ENCODE data around the gene LHFPL2.

DNA sequence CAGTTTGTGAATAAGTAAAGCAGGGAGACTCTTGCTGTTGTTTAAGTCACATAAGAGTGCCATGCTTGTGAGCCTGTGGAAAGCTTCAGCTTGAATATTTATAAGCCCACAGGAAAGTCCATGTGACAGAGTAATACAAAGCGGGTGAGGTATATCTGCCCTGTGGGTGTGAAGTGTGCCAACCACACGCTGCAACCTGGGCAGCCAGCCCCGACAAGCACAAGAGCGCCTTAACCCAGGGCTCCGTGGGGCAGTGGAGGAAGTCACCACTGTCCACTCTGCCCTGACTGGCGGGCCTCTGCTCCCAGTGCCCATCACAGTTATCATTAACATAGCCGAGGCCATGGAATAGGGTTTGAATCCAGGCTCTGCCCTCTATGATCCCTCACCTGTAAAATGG, 155.9 kb downstream of the LHFPL2 start:
- no peak for TF ChIP-seq GATA2 (IDR thresholded peaks at IDR 0.05; ENCODE audit: low read depth, low read length)
- TF ChIP-seq GATA3 (IDR thresholded peaks at IDR 0.05; ENCODE audit: low read depth, low read length): no peak

Measured in SH-SY5Y (cell line).